ENCODE measurements around the gene CAPG.

Gene CAPG

DNA sequence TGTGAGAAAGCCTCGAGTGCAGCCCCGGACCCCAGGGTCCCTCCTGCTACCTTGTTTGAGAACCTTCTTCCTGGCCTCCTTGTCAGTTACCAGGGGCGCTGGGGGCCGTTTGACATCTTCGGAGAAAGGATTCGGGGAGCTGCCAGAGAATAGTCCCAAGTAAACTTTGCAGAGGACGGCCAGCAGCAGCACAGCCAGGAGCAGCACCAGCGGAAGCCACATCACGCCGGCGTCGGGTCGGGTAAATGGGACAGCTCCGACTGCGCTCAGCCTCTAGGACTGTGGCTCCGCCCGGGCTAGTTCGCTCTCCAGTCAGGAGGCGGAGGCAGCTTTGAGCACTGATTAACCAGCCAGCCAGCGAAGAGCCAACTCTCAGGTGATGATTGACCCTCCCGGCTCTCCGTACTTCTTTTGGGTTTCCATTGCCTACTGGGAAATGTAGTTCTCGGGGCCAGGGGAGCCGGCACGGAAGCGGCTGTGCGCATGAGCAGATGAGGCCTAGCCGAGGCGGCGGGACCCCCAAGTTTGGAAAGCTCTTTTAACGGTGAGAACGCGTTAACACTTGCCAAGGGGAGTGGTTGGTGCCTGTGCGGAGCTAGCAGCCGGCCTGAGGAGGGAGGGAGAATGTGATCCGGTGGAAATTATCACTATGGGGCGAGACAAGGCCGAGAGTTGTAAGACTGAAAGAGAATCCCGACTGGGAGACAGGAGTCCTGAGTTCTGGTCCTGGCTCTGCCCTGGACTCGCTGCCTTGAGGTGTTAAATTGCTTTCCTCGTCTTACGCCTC lies 55.7 kb downstream of the CAPG start, which contains the start of the genes ELMOD3 and RETSAT:
ELMOD3 (plus strand) TSS at position 484 of the 787 bp plus-strand sequence. CDS start 2,430 bp downstream, outside the sequence.
RETSAT (minus strand) TSS at position 243 of the 787 bp plus-strand sequence; CDS start at position 222, 21 bp downstream.
- FAIRE-seq = no peak

DNA sequence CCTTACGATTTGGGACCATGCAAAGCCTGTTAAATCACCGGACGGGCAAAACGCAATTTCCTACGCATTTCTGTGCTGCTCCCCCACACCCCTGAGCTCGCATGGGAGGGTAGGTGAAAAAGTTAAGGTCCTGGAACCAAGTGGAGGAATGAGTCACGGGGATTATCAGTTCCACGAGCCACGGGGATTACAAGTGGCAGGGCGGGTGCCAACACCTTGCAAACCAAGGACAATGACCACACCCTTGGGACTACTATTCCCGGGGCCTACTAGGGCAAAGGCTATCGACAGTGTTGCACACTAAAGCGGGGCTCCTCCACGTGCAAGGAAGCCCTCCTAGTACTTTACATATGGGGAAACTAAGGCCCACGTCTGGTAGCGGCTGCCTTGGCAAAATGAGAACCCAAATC lies 56.3 kb downstream of the CAPG start:
- FAIRE-seq = no peak

DNA sequence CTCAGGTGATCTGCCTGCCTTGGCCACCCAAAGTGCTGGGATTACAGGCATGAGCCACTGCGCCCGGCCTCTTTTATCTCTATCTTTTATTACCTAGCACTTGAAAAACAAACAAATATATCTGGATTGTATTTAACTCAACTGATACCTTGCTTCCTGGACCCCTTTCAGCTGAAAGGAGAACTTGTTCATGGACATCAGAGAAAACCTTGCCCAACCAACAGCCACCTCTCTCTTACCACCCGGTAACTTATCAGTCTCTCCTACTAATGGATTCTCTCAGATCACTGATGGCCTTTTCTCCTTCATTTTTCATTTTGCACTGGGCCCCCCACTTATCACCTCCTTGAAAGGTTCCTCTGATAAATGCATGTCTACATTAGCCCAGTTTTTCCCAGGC lies 62.6 kb downstream of the CAPG start:
- no peak for FAIRE-seq
